ENCODE data around the gene SP140L.
A peak's percentile ranks its signal among the peaks of the same experiment; 100 is the strongest.

Gene SP140L

GRCh38 chr2:230323385-230324106, 3.4 kb upstream of the SP140L start:
- no peak overlapping the region for H3K9ac ChIP-seq (ENCODE audit: low read depth in 1 of 2, low read length in 2 of 2)
- no peaks in the 10 kb centered on the region for H3K27me3 ChIP-seq (ENCODE audit: control insufficient read depth in 2 of 2, insufficient read depth in 2 of 2, low read length in 2 of 2)
- H3K9me3 ChIP-seq (ENCODE audit: control insufficient read depth in 2 of 2, low read length in 2 of 2): no peaks in the 10 kb centered on the region
- H3K4me1 ChIP-seq (ENCODE audit: control insufficient read depth in 2 of 2, insufficient read depth in 2 of 2, low read length in 2 of 2): peaks cover 9 to 14% of the 10 kb centered on the region in 2 donors
- H3K36me3 ChIP-seq (ENCODE audit: control insufficient read depth in 2 of 2, insufficient read depth in 2 of 2, low read length in 2 of 2): no peaks in the 10 kb centered on the region
- no peak overlapping the region for H3K27ac ChIP-seq (ENCODE audit: low read depth in 2 of 2, low read length in 2 of 2)
- no peak overlapping the region for H3K4me3 ChIP-seq (ENCODE audit: low read length in 2 of 2)

GRCh38 chr2:230324503-230324902, 2.5 kb upstream of the SP140L start:
- Histone ChIP-seq H3K27me3 (ENCODE audit: control insufficient read depth in 2 of 2, insufficient read depth in 2 of 2, low read length in 2 of 2) (no peaks in the 10 kb centered on the region), H3K4me1 (ENCODE audit: control insufficient read depth in 2 of 2, insufficient read depth in 2 of 2, low read length in 2 of 2) (peaks cover 4 to 14% of the 10 kb centered on the region in 2 donors), H3K36me3 (ENCODE audit: control insufficient read depth in 2 of 2, insufficient read depth in 2 of 2, low read length in 2 of 2) (peaks cover 0 to 2% of the 10 kb centered on the region in 2 donors), H3K9ac (ENCODE audit: low read depth in 1 of 2, low read length in 2 of 2) (no peak overlapping the region), H3K27ac (ENCODE audit: low read depth in 2 of 2, low read length in 2 of 2) (no peak overlapping the region), H3K4me3 (ENCODE audit: low read length in 2 of 2) (no peak overlapping the region), H3K9me3 (ENCODE audit: control insufficient read depth in 2 of 2, low read length in 2 of 2) (no peaks in the 10 kb centered on the region)

- Histone ChIP-seq H3K36me3 (ENCODE audit: control insufficient read depth in 2 of 2, insufficient read depth in 2 of 2, low read length in 2 of 2) (peaks cover 0 to 2% of the 10 kb centered on the region in 2 donors), H3K9me3 (ENCODE audit: control insufficient read depth in 2 of 2, low read length in 2 of 2) (no peaks in the 10 kb centered on the region), H3K27ac (ENCODE audit: low read depth in 2 of 2, low read length in 2 of 2) (no peak overlapping the region), H3K4me3 (ENCODE audit: low read length in 2 of 2) (no peak overlapping the region), H3K4me1 (ENCODE audit: control insufficient read depth in 2 of 2, insufficient read depth in 2 of 2, low read length in 2 of 2) (peaks cover 4 to 14% of the 10 kb centered on the region in 2 donors), H3K27me3 (ENCODE audit: control insufficient read depth in 2 of 2, insufficient read depth in 2 of 2, low read length in 2 of 2) (no peaks in the 10 kb centered on the region), H3K9ac (ENCODE audit: low read depth in 1 of 2, low read length in 2 of 2) (no peak overlapping the region)
These were observed 1.4 kb upstream of the SP140L start for GRCh38 chr2:230325316-230326243.

GRCh38 chr2:230327418-230328154, 593 bp downstream of the SP140L start:
- no peaks in the 10 kb centered on the region for H3K27me3 ChIP-seq (ENCODE audit: control insufficient read depth in 2 of 2, insufficient read depth in 2 of 2, low read length in 2 of 2)
- H3K4me1 ChIP-seq (ENCODE audit: control insufficient read depth in 2 of 2, insufficient read depth in 2 of 2, low read length in 2 of 2): peaks cover 4 to 14% of the 10 kb centered on the region in 2 donors
- H3K36me3 ChIP-seq (ENCODE audit: control insufficient read depth in 2 of 2, insufficient read depth in 2 of 2, low read length in 2 of 2): peaks cover 0 to 2% of the 10 kb centered on the region in 2 donors
- peak overlapping the region; percentile 72 to 88 for H3K4me3 ChIP-seq (ENCODE audit: low read length in 2 of 2)
- no peaks in the 10 kb centered on the region for H3K9me3 ChIP-seq (ENCODE audit: control insufficient read depth in 2 of 2, low read length in 2 of 2)
- H3K9ac ChIP-seq (ENCODE audit: low read depth in 1 of 2, low read length in 2 of 2): peak overlapping the region; percentile 46 to 48
- peak overlapping the region; percentile 89 to 91 for H3K27ac ChIP-seq (ENCODE audit: low read depth in 2 of 2, low read length in 2 of 2)

- Histone ChIP-seq H3K27me3 (ENCODE audit: control insufficient read depth in 2 of 2, insufficient read depth in 2 of 2, low read length in 2 of 2) (no peaks in the 10 kb centered on the region), H3K4me3 (ENCODE audit: low read length in 2 of 2) (peak overlapping the region; percentile 17 to 88), H3K27ac (ENCODE audit: low read depth in 2 of 2, low read length in 2 of 2) (peak overlapping the region in 1 of 2 donors; percentile 89), H3K9ac (ENCODE audit: low read depth in 1 of 2, low read length in 2 of 2) (no peak overlapping the region), H3K4me1 (ENCODE audit: control insufficient read depth in 2 of 2, insufficient read depth in 2 of 2, low read length in 2 of 2) (peaks cover 4 to 14% of the 10 kb centered on the region in 2 donors), H3K36me3 (ENCODE audit: control insufficient read depth in 2 of 2, insufficient read depth in 2 of 2, low read length in 2 of 2) (peaks cover 0 to 2% of the 10 kb centered on the region in 2 donors), H3K9me3 (ENCODE audit: control insufficient read depth in 2 of 2, low read length in 2 of 2) (no peaks in the 10 kb centered on the region)
These were observed 1.1 kb downstream of the SP140L start for GRCh38 chr2:230328155-230328458.

- no peak overlapping the region for H3K27ac ChIP-seq (ENCODE audit: low read depth in 2 of 2, low read length in 2 of 2)
- no peaks in the 10 kb centered on the region for H3K9me3 ChIP-seq (ENCODE audit: control insufficient read depth in 2 of 2, low read length in 2 of 2)
- no peak overlapping the region for H3K9ac ChIP-seq (ENCODE audit: low read depth in 1 of 2, low read length in 2 of 2)
- H3K4me3 ChIP-seq (ENCODE audit: low read length in 2 of 2): no peak overlapping the region
- H3K36me3 ChIP-seq (ENCODE audit: control insufficient read depth in 2 of 2, insufficient read depth in 2 of 2, low read length in 2 of 2): peaks cover 0 to 2% of the 10 kb centered on the region in 2 donors
- H3K4me1 ChIP-seq (ENCODE audit: control insufficient read depth in 2 of 2, insufficient read depth in 2 of 2, low read length in 2 of 2): peaks cover 4 to 14% of the 10 kb centered on the region in 2 donors
- no peaks in the 10 kb centered on the region for H3K27me3 ChIP-seq (ENCODE audit: control insufficient read depth in 2 of 2, insufficient read depth in 2 of 2, low read length in 2 of 2)
These were observed 3.1 kb downstream of the SP140L start for GRCh38 chr2:230329946-230330605.

GRCh38 chr2:230330725-230331124, 3.7 kb downstream of the SP140L start:
- no peak overlapping the region for H3K9ac ChIP-seq (ENCODE audit: low read depth in 1 of 2, low read length in 2 of 2)
- no peaks in the 10 kb centered on the region for H3K9me3 ChIP-seq (ENCODE audit: control insufficient read depth in 2 of 2, low read length in 2 of 2)
- H3K27me3 ChIP-seq (ENCODE audit: control insufficient read depth in 2 of 2, insufficient read depth in 2 of 2, low read length in 2 of 2): no peaks in the 10 kb centered on the region
- peaks cover 0 to 2% of the 10 kb centered on the region in 2 donors for H3K36me3 ChIP-seq (ENCODE audit: control insufficient read depth in 2 of 2, insufficient read depth in 2 of 2, low read length in 2 of 2)
- no peak overlapping the region for H3K27ac ChIP-seq (ENCODE audit: low read depth in 2 of 2, low read length in 2 of 2)
- peaks cover 4 to 14% of the 10 kb centered on the region in 2 donors for H3K4me1 ChIP-seq (ENCODE audit: control insufficient read depth in 2 of 2, insufficient read depth in 2 of 2, low read length in 2 of 2)
- no peak overlapping the region for H3K4me3 ChIP-seq (ENCODE audit: low read length in 2 of 2)

- H3K27ac ChIP-seq (ENCODE audit: low read depth in 2 of 2, low read length in 2 of 2): no peak overlapping the region
- no peaks in the 10 kb centered on the region for H3K36me3 ChIP-seq (ENCODE audit: control insufficient read depth in 2 of 2, insufficient read depth in 2 of 2, low read length in 2 of 2)
- H3K4me3 ChIP-seq (ENCODE audit: low read length in 2 of 2): no peak overlapping the region
- H3K27me3 ChIP-seq (ENCODE audit: control insufficient read depth in 2 of 2, insufficient read depth in 2 of 2, low read length in 2 of 2): no peaks in the 10 kb centered on the region
- no peaks in the 10 kb centered on the region for H3K9me3 ChIP-seq (ENCODE audit: control insufficient read depth in 2 of 2, low read length in 2 of 2)
- H3K9ac ChIP-seq (ENCODE audit: low read depth in 1 of 2, low read length in 2 of 2): no peak overlapping the region
- no peaks in the 10 kb centered on the region for H3K4me1 ChIP-seq (ENCODE audit: control insufficient read depth in 2 of 2, insufficient read depth in 2 of 2, low read length in 2 of 2)
These were observed 8.5 kb downstream of the SP140L start for GRCh38 chr2:230335461-230335863.

- no peak overlapping the region for H3K4me3 ChIP-seq (ENCODE audit: low read length in 2 of 2)
- no peaks in the 10 kb centered on the region for H3K4me1 ChIP-seq (ENCODE audit: control insufficient read depth in 2 of 2, insufficient read depth in 2 of 2, low read length in 2 of 2)
- H3K9ac ChIP-seq (ENCODE audit: low read depth in 1 of 2, low read length in 2 of 2): no peak overlapping the region
- H3K27me3 ChIP-seq (ENCODE audit: control insufficient read depth in 2 of 2, insufficient read depth in 2 of 2, low read length in 2 of 2): no peaks in the 10 kb centered on the region
- H3K9me3 ChIP-seq (ENCODE audit: control insufficient read depth in 2 of 2, low read length in 2 of 2): no peaks in the 10 kb centered on the region
- no peak overlapping the region for H3K27ac ChIP-seq (ENCODE audit: low read depth in 2 of 2, low read length in 2 of 2)
- H3K36me3 ChIP-seq (ENCODE audit: control insufficient read depth in 2 of 2, insufficient read depth in 2 of 2, low read length in 2 of 2): no peaks in the 10 kb centered on the region
These were observed 9.0 kb downstream of the SP140L start for GRCh38 chr2:230335864-230336506.
